ENCODE results near the gene MAPK14. TPM values are rescaled to one million over a fixed set of nuclear protein-coding genes. Genes with fewer than 3 reads are reported as not detected.
A peak's percentile ranks its signal among the peaks of the same experiment; 100 is the strongest.

MAPK14 gene
- polyA plus RNA-seq, 2 of the 4 experiments (the other 2 are of a cell fraction), result 19.4 to 36.7 TPM

GRCh38 chr6:36094753-36095496 lies 67.3 kb downstream of the MAPK14 start:
- Histone ChIP-seq H3K4me3 (no peak overlapping the region), H3K4me1 (peaks cover 22% of the 10 kb centered on the region), H3K27ac (peak overlapping the region; percentile 56 to 68; a peak in 5 of 6 replicates), H3K9me3 (no peaks in the 10 kb centered on the region), H3K4me2 (peak overlapping the region; percentile 64)
- CTCF ChIA-PET, result interaction anchor here (0.6 to 7.0 kb wide), 60 partner anchors 9 to 573 kb away, joined by 3 to 84 read pairs (median 4); partner anchors contain the start of gene MAPK14
- ATAC-seq (peak; percentile 97 to 98), FAIRE-seq (no peak), DNase-seq (ENCODE audit: low read depth in 1 of 2, low spot score in 1 of 2) (peak; percentile 55 to 66)
- POLR2A ChIA-PET, result interaction anchor here (1.9 kb wide), 1 partner anchor 67 kb away, joined by 8 read pairs; the partner anchor contains the start of gene MAPK14
- peak; percentile 76 for TF ChIP-seq SMC3 (IDR thresholded peaks at IDR 0.05)
- no peak for TF ChIP-seq MAX (IDR thresholded peaks at IDR 0.05)
- no peak for TF ChIP-seq MAZ (IDR thresholded peaks at IDR 0.05; ENCODE audit: borderline replicate concordance, low read depth, low read length)
- TF ChIP-seq RAD21 (conservative IDR thresholded peaks at IDR 0.05 in 1 of 2, IDR thresholded peaks at IDR 0.05 in 1 of 2), result peak; percentile 82 to 84
- no peak for TF ChIP-seq ZC3H11A (IDR thresholded peaks at IDR 0.05)
- peak; percentile 91 for TF ChIP-seq CTCF (IDR thresholded peaks at IDR 0.05)
- no peak for TF ChIP-seq KDM5A (IDR thresholded peaks at IDR 0.05)
- 11% methylated on average over 9 of the region's 9 CpGs for WGBS (ENCODE audit: missing lambda C conversion rate)

GRCh38 chr6:36095497-36096391 lies 68.1 kb downstream of the MAPK14 start:
- CTCF ChIA-PET, result interaction anchor here (0.6 to 7.0 kb wide), 48 partner anchors 9 to 448 kb away, joined by 3 to 84 read pairs (median 4); partner anchors contain the start of gene MAPK14
- WGBS (ENCODE audit: missing lambda C conversion rate), result 30% methylated on average over 8 of the region's 8 CpGs
- FAIRE-seq (no peak), DNase-seq (ENCODE audit: low read depth in 1 of 2, low spot score in 1 of 2) (peak in 1 of 2 experiments; percentile 71), ATAC-seq (peak; percentile 76 to 82)
- Histone ChIP-seq H3K27ac (peak overlapping the region; percentile 56 to 68), H3K4me1 (peaks cover 22% of the 10 kb centered on the region), H3K4me3 (no peak overlapping the region), H3K4me2 (peak overlapping the region; percentile 64), H3K9me3 (no peaks in the 10 kb centered on the region)
- POLR2A ChIA-PET, result interaction anchor here (1.9 kb wide), 1 partner anchor 68 kb away, joined by 8 read pairs; the partner anchor contains the start of gene MAPK14
- no peak for TF ChIP-seq USF2 (IDR thresholded peaks at IDR 0.05)
- TF ChIP-seq KDM1A (IDR thresholded peaks at IDR 0.05; ENCODE audit: low read depth), result no peak
- TF ChIP-seq NFE2L2 (conservative IDR thresholded peaks at IDR 0.05; ENCODE audit: low read length), result no peak

GRCh38 chr6:36098253-36098919 lies 70.8 kb downstream of the MAPK14 start:
- CTCF ChIA-PET, result no interaction called here
- WGBS (ENCODE audit: missing lambda C conversion rate), result 95% methylated on average over 3 of the region's 3 CpGs
- no peaks in the 10 kb centered on the region for H3K9me3 ChIP-seq
- no peak for ATAC-seq
- no peak overlapping the region for H3K27ac ChIP-seq
- DNase-seq (ENCODE audit: low read depth in 1 of 2, low spot score in 1 of 2), result no peak
- H3K4me2 ChIP-seq, result no peak overlapping the region
- TF ChIP-seq HOXA7 (CRISPR knock-in tag; IDR thresholded peaks at IDR 0.05) (no peak), ZSCAN20 (CRISPR knock-in tag; IDR thresholded peaks at IDR 0.05) (no peak), ELK1 (IDR thresholded peaks at IDR 0.05; ENCODE audit: low read depth, low read length) (no peak), CBX8 (IDR thresholded peaks at IDR 0.05) (no peak), HOXB5 (CRISPR knock-in tag; IDR thresholded peaks at IDR 0.05) (no peak)
- POLR2A ChIA-PET, result no interaction called here
- no peak overlapping the region for H3K4me3 ChIP-seq
- peaks cover 22% of the 10 kb centered on the region for H3K4me1 ChIP-seq
- FAIRE-seq, result no peak
